ENCODE measurements around the gene UBE2I. TPM values are rescaled to one million over a fixed set of nuclear protein-coding genes. Genes with fewer than 3 reads are reported as not detected.
A peak's percentile ranks its signal among the peaks of the same experiment; 100 is the strongest.

UBE2I gene
- total and polyA plus RNA-seq, 3 donors from 2014 or later: 116 to 143 (median 127) TPM

DNA sequence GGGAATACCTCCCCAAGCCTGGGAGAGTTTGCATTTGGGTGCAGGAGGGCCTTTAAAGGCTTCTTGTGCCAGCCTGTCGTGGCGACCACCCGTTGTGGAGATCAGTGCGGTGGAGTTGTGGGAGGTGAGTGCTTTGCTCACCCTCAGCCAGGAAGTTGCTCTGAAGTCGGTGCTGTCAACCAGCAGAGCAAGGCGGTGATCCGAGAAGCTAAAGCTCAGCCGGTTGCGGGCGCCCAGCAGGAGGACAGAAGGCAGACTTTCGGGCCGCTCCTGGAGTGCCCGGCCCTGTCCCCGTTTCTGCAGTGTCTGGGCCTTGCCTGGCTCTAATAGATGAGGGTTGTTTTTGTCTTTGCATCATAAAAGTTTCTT lies 1.4 kb downstream of the UBE2I start:
- H3K36me3 ChIP-seq (ENCODE audit: low read depth, missing control alignments): no peaks in the 10 kb centered on the region
- H3K27ac ChIP-seq: no peak overlapping the region
- peaks cover 24% of the 10 kb centered on the region for H3K4me1 ChIP-seq
- no peak for DNase-seq
- H3K4me3 ChIP-seq: peak overlapping the region; percentile 67 to 83
- no peaks in the 10 kb centered on the region for H3K9me3 ChIP-seq
- intact Hi-C loops (cut with DNase I; ENCODE audit: low total_unique reads): no loop called here
- H3K27me3 ChIP-seq: no peaks in the 10 kb centered on the region
- TF ChIP-seq, protein P1, sequence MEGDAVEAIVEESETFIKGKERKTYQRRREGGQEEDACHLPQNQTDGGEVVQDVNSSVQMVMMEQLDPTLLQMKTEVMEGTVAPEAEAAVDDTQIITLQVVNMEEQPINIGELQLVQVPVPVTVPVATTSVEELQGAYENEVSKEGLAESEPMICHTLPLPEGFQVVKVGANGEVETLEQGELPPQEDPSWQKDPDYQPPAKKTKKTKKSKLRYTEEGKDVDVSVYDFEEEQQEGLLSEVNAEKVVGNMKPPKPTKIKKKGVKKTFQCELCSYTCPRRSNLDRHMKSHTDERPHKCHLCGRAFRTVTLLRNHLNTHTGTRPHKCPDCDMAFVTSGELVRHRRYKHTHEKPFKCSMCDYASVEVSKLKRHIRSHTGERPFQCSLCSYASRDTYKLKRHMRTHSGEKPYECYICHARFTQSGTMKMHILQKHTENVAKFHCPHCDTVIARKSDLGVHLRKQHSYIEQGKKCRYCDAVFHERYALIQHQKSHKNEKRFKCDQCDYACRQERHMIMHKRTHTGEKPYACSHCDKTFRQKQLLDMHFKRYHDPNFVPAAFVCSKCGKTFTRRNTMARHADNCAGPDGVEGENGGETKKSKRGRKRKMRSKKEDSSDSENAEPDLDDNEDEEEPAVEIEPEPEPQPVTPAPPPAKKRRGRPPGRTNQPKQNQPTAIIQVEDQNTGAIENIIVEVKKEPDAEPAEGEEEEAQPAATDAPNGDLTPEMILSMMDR (IDR thresholded peaks at IDR 0.05): no peak
- no peak for TF ChIP-seq POLR2A (IDR thresholded peaks at IDR 0.05)
- 3% methylated on average over 6 to 14 of the region's 14 CpGs for WGBS, 2 donors

DNA sequence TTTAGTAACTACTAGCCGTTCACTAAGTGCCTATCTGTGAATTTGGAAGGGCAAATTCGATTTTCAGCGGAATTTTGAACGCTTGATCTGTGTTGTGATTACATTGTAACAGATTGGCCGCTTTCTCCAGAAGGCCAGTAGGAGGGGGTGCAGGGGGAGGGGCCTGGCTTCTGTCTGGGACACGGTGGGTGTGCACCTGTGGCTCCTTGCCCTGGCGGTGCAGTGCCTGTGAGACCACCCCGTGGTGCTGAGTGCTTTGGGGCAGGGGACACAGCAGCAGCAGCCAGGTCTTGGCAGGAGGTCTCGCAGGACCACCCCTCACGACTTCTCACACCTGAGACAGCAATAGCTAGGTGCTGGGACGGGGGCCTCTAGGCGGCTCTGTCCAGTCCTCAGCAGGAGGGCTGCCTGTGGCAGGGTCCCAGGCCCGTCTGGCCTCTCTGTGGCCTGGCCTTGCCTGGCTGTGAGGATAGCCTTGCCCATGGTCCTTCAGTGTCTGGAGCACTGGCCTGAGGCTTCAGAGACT lies 1.8 kb downstream of the UBE2I start:
- WGBS, 2 donors: 8 to 17% methylated on average over 4 to 13 of the region's 13 CpGs
- TF ChIP-seq, protein P1 (IDR thresholded peaks at IDR 0.05): no peak
- no peak for TF ChIP-seq POLR2A (IDR thresholded peaks at IDR 0.05)
- Histone ChIP-seq H3K27ac (no peak overlapping the region), H3K4me1 (peaks cover 24% of the 10 kb centered on the region), H3K36me3 (ENCODE audit: low read depth, missing control alignments) (no peaks in the 10 kb centered on the region), H3K4me3 (peak overlapping the region in 1 of 2 donors; percentile 83), H3K27me3 (no peaks in the 10 kb centered on the region), H3K9me3 (no peaks in the 10 kb centered on the region)
- intact Hi-C loops (cut with DNase I; ENCODE audit: low total_unique reads): no loop called here
- DNase-seq: no peak

DNA sequence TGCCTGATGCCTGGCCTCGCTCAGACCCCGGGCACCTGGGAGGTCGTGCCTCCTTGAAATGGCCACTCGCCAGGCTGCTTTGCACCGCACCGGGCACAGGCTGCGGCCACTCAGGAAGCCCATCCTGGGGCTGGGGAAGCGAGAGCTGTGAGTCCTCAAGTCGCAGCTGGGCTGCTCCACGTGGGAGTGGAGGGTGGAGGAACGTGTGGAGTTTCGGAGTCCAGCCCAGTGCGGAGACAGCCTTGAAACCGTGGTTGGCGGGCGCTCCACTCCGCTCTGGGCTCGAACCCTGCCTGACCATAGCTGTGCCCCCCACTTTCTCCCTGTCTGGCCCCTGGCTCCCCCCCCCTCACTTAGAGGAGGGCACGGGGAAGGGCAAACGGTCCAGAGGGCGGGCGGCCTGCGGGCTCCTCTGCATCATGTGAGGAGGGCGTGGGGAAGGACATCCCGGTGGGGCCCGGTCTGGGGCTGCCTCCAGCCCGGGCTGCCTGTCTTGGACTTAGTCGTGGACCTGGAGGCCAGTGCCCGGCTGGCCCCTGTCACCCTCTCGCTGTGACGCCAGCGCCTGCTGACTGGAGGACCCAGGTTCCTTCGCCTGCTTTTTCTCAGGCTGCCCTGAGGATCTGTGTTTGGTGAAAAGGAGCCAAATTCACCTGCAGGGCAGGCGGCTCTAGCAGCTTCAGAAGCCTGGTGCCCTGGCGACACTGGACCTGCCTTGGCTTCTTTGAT lies 2.5 kb downstream of the UBE2I start:
- Histone ChIP-seq H3K36me3 (ENCODE audit: low read depth, missing control alignments) (no peaks in the 10 kb centered on the region), H3K4me3 (peak overlapping the region in 1 of 2 donors; percentile 7), H3K4me1 (peaks cover 24% of the 10 kb centered on the region), H3K9me3 (no peaks in the 10 kb centered on the region), H3K27ac (peak overlapping the region in 1 of 2 donors; percentile 11), H3K27me3 (no peaks in the 10 kb centered on the region)
- intact Hi-C loops (cut with DNase I; ENCODE audit: low total_unique reads): no loop called here
- DNase-seq: peak; percentile 77
- TF ChIP-seq, protein P1 (IDR thresholded peaks at IDR 0.05): no peak
- no peak for TF ChIP-seq POLR2A (IDR thresholded peaks at IDR 0.05)
- 26% methylated on average over 29 of the region's 35 CpGs; no CpG with 5 or more reads in 1 of the 2 donors for WGBS, 2 donors

- Histone ChIP-seq H3K27me3 (no peaks in the 10 kb centered on the region), H3K4me1 (peaks cover 24% of the 10 kb centered on the region), H3K9me3 (no peaks in the 10 kb centered on the region), H3K27ac (no peak overlapping the region), H3K36me3 (ENCODE audit: low read depth, missing control alignments) (no peaks in the 10 kb centered on the region), H3K4me3 (no peak overlapping the region)
- 62 to 68% methylated on average over 3 to 16 of the region's 16 CpGs for WGBS, 2 donors
- no peak for DNase-seq
- no peak for TF ChIP-seq POLR2A (IDR thresholded peaks at IDR 0.05)
- TF ChIP-seq, protein P1 (IDR thresholded peaks at IDR 0.05): no peak
- intact Hi-C loops (cut with DNase I; ENCODE audit: low total_unique reads): no loop called here
Measured at GRCh38 chr16:1312467-1312816, 3.0 kb downstream of the UBE2I start.

DNA sequence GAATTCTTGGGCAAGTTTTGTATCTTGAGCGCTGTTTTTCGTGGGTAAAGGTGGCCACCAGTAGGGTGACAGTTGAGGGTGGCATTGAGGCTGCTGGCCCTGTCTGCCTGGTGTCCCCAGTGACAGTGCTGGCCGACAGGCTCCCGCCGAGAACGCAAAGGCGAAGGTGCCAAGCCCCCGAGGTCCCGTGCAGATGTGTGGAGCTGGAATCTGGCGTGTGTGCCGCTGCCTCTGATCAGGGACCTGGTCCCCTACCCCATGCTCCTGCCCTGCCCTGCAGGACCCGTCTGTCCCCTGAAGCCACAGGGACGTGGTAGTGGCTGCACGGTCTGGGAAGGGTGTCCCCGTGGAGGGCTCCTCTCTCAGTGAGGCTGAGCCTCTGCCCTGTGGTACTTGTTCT lies 3.5 kb downstream of the UBE2I start:
- Histone ChIP-seq H3K27me3 (no peaks in the 10 kb centered on the region), H3K36me3 (ENCODE audit: low read depth, missing control alignments) (no peaks in the 10 kb centered on the region), H3K4me1 (peaks cover 24% of the 10 kb centered on the region), H3K27ac (no peak overlapping the region), H3K4me3 (no peak overlapping the region), H3K9me3 (no peaks in the 10 kb centered on the region)
- no peak for DNase-seq
- TF ChIP-seq, protein P1 (IDR thresholded peaks at IDR 0.05): no peak
- no peak for TF ChIP-seq POLR2A (IDR thresholded peaks at IDR 0.05)
- intact Hi-C loops (cut with DNase I; ENCODE audit: low total_unique reads): no loop called here
- WGBS, 2 donors: 83 to 86% methylated on average over 5 to 15 of the region's 15 CpGs
